SU-DHL-6 (cell line): Measurements from ENCODE around the gene MYOM1.

Source experiments
- EZH2phosphoT487 ChIP-seq: fragments of 200-600 bp; sonication (generic), shearing (Covaris generic); conservative IDR thresholded peaks from 2 replicates; pipeline ENCODE4 v1.6.1; 2018; ENCODE audit warnings: mild to moderate bottlenecking, antibody characterized with exemption, low read length, moderate library complexity, mixed read lengths
- TF ChIP-seq, protein P1 (sequence below): fragments of 200-600 bp; sonication (generic); IDR thresholded peaks from one replicate; pipeline ENCODE4 v1.5.1; 2017; ENCODE audit warnings: antibody characterized with exemption, mild to moderate bottlenecking, low read length, moderate library complexity; ENCODE audit not compliant: insufficient read depth, poor library complexity, severe bottlenecking

GRCh38 chr18:3250237-3251107 is 30.7 kb upstream of the MYOM1 start:
- TF ChIP-seq, protein P1, sequence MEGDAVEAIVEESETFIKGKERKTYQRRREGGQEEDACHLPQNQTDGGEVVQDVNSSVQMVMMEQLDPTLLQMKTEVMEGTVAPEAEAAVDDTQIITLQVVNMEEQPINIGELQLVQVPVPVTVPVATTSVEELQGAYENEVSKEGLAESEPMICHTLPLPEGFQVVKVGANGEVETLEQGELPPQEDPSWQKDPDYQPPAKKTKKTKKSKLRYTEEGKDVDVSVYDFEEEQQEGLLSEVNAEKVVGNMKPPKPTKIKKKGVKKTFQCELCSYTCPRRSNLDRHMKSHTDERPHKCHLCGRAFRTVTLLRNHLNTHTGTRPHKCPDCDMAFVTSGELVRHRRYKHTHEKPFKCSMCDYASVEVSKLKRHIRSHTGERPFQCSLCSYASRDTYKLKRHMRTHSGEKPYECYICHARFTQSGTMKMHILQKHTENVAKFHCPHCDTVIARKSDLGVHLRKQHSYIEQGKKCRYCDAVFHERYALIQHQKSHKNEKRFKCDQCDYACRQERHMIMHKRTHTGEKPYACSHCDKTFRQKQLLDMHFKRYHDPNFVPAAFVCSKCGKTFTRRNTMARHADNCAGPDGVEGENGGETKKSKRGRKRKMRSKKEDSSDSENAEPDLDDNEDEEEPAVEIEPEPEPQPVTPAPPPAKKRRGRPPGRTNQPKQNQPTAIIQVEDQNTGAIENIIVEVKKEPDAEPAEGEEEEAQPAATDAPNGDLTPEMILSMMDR = no peak
- no peak for TF ChIP-seq EZH2phosphoT487
